Omental fat pad (tissue), 4 donors: ENCODE data around the gene NDUFB5. TPM values are rescaled to one million over a fixed set of nuclear protein-coding genes. Genes with fewer than 3 reads are reported as not detected.

Source experiments
- ATAC-seq: fragments of 150-250 bp; one replicate; pipeline ENCODE4 v1.9.1; 2016; ENCODE audit warnings: mild to moderate bottlenecking, moderate library complexity; ENCODE audit not compliant: low FRiP score
- DNase-seq: peaks from one replicate; pipeline ENCODE4 v3.0.0-alpha.2; 2019; ENCODE audit warnings: low spot score
- small RNA-seq: library from RNA; depleted of rRNA; stranded (forward); fragments of <200 nt; gene quantifications from one replicate; pipeline ENCODE3, GENCODE V24; 2016
- total RNA-seq, 4 donors: library from RNA; depleted of rRNA; stranded (reverse); fragments of >200 nt; gene quantifications; one replicate each; pipeline ENCODE4 v1.1.0, GENCODE V29; 2016
- TF ChIP-seq, protein P1 (sequence below), 3 donors: fragments of 450-650 bp; IDR thresholded peaks; one replicate each; pipeline ENCODE4 v1.5.1; 2016 to 2017; ENCODE audit warnings: antibody characterized with exemption in 3 of 3, mild to moderate bottlenecking in 3 of 3, moderate library complexity in 2 of 3

Gene NDUFB5
- total RNA-seq, 4 donors from 2014 or later: 67.3 to 113 (median 106) TPM

GRCh38 chr3:179673523-179673922, 68.9 kb downstream of the NDUFB5 start:
- DNase-seq (no peak), ATAC-seq (no peak)
- TF ChIP-seq, protein P1, sequence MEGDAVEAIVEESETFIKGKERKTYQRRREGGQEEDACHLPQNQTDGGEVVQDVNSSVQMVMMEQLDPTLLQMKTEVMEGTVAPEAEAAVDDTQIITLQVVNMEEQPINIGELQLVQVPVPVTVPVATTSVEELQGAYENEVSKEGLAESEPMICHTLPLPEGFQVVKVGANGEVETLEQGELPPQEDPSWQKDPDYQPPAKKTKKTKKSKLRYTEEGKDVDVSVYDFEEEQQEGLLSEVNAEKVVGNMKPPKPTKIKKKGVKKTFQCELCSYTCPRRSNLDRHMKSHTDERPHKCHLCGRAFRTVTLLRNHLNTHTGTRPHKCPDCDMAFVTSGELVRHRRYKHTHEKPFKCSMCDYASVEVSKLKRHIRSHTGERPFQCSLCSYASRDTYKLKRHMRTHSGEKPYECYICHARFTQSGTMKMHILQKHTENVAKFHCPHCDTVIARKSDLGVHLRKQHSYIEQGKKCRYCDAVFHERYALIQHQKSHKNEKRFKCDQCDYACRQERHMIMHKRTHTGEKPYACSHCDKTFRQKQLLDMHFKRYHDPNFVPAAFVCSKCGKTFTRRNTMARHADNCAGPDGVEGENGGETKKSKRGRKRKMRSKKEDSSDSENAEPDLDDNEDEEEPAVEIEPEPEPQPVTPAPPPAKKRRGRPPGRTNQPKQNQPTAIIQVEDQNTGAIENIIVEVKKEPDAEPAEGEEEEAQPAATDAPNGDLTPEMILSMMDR (IDR thresholded peaks at IDR 0.05): no peak

DNA sequence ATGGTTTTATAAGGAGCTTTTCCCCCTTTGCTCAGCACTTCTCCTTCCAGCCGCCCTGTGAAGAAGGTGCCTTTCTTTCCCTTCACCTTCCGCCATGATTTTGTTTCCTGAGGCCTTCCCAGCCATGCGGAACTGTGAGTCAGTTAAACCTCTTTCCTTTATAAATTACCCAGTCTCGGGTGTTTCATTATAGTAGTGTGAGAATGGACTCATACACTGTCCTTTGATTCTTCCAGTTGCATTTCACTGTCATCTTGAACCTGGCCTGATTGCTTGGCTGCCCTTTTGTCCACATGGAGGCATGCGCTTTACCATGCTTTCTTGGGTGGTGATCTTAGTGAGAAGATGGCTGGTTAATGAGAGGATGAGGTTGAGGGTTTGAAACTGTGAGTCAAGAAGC, 71.5 kb downstream of the NDUFB5 start:
- TF ChIP-seq, protein P1 (IDR thresholded peaks at IDR 0.05): no peak
- ATAC-seq (no peak), DNase-seq (no peak)

Small RNAs within 50 kb of the gene (small RNA-seq; reads per million reads assigned to genes)
- not detected for gene AC090425.1
- not detected for gene RF01210

Other genes with a start within 250 kb of the NDUFB5 start
- gene GNB4, start 153.3 kb upstream of the NDUFB5 start, total RNA-seq: 10 to 100 TPM; 16.9 to 42.9 (median 35.1) TPM
- 10 to 100 TPM; 25.6 to 50.4 (median 33.4) TPM for gene ACTL6A, start 41.9 kb upstream of the NDUFB5 start, total RNA-seq
- gene MRPL47, start 156 bp upstream of the NDUFB5 start, total RNA-seq: 10 to 100 TPM; 21.5 to 32.9 (median 28.7) TPM
- 10 to 100 TPM in 3 of 4 donors, 1 to 10 TPM in 1; 9.6 to 37.5 (median 17.2) TPM for gene USP13, start 48.2 kb downstream of the NDUFB5 start, total RNA-seq